IPS DF 19.7 (cell line): ENCODE measurements around the gene B3GALT5.

ENCODE experiments used
- DNase-seq: peaks from one replicate; pipeline ENCODE4 v3.0.0-alpha.2; 2013; ENCODE audit warnings: low read depth, low spot score

Gene B3GALT5

GRCh38 chr21:39602793-39603192 lies 9.9 kb upstream of the B3GALT5 start:
- no peak for DNase-seq

- DNase-seq, result no peak
These were observed 7.8 kb upstream of the B3GALT5 start for GRCh38 chr21:39604951-39605350.

- peak; percentile 71 for DNase-seq
These were observed 2.0 kb upstream of the B3GALT5 start for GRCh38 chr21:39610703-39611102.

DNA sequence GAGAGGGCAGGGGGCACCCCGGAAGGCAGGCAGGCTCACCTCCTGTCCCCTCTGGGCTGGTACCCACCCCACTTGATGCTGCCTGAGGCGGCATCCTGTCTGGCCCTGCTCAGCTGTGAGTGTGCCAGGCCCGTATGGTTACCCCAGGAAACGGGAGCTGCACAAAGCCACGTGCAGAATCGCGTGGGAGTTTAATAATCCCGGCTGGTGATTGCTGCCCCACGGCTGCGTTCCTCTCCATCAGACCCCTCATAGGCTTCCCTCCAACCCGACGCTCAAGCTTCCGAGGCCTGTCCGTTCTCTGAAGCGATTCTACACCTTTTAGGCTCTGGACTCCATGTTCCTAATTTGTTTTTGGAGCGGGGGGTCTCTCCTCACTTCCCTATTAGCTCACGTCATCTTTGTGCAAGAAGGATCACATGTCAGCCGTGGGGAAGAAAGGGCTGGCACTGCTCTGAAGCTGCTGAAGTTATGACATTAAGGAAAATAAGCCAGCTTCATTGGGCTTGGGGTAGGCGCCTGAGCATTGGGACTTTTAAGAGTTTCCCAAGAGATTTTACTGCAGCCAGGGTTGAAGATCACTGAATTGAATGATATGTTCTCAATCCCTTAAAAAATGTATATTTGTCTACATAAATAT lies 1.1 kb upstream of the B3GALT5 start:
- DNase-seq, result no peak

DNA sequence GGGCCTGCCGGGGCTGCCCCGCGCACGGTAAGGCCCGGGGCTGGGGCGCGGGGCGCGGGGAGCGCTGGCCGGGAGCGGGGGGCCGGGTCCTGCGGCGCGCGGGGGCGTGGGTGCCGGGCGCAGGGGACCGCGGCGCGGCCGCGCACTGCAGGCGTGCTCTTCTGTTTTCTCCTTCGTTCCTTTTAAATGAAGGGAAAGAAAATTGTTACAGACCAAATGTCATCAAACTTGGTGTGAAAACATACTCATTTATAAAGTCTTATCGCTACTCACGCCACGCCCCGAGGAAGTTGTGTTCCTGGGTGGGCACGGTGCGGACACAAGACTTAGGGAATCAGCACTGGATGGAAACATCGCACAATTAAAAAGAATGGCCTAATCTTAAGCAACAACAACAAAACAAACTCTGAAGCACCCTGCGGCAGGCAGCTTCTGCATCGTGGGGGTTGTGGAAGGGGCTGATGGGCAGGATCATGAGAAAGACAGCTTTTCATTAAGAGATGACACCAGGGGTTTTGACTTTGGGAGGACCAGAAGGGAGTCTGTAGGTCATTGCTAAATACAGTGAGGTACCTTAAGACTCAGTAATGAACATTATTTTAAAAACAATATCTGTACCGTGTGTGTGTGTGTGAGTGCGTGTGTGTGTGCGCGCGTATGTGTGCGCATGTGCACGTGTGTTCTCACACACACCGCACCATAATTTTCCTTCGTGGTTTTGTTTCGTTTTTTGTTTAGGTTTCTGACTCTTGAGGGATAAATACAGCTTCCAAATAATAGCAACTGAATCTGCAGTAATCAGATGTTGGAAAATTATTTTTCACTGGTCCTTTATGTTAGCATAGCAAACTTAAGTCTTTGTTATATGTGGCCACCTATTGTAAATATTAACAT lies 548 bp downstream of the B3GALT5 start:
- DNase-seq, result no peak

GRCh38 chr21:39616211-39616772 lies 3.6 kb downstream of the B3GALT5 start:
- DNase-seq, result no peak

- DNase-seq, result no peak
These were observed 8.1 kb downstream of the B3GALT5 start for GRCh38 chr21:39620856-39621255.

DNA sequence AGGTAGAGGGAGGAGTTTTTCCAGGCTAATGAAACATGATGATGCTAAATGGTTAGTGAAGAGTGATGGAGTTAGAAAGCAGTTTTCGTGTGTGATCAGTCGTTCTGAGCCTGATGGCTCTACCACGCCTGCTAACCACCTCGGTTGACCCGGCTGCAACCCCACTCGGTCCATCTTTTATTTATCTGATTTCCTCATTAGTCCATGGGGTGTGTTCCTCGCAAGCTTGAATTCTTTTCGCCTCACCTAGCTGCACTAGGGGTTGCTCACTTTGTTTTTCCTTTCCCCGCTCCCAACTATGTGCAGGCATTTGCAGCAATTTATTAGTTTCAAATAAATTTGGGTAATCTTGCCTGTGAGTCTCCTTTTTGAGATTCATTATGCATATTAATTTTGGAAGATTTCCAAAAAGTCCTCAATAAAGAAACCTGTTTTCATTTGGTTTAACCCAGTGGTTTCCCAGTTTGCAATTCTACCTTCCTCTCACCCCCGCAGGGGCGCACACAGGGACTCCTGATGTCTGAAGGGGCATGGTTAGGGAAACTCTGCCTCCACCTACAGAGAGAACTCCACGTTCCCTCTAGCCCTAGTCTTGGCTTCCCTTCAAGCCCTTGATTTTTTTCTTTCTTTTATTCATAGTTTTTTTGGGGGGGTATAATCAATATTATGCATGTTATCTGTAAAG lies 12.6 kb downstream of the B3GALT5 start:
- no peak for DNase-seq

- no peak for DNase-seq
These were observed 15.6 kb downstream of the B3GALT5 start for GRCh38 chr21:39628385-39628784.

GRCh38 chr21:39630191-39630591 lies 17.5 kb downstream of the B3GALT5 start:
- no peak for DNase-seq

GRCh38 chr21:39630827-39631226 lies 18.1 kb downstream of the B3GALT5 start:
- DNase-seq, result no peak

GRCh38 chr21:39631842-39632562 lies 19.3 kb downstream of the B3GALT5 start:
- no peak for DNase-seq

GRCh38 chr21:39632796-39633442 lies 20.2 kb downstream of the B3GALT5 start:
- no peak for DNase-seq

GRCh38 chr21:39633770-39634181 lies 21.0 kb downstream of the B3GALT5 start:
- DNase-seq, result no peak

- no peak for DNase-seq
These were observed 21.8 kb downstream of the B3GALT5 start for GRCh38 chr21:39634507-39634906.

DNA sequence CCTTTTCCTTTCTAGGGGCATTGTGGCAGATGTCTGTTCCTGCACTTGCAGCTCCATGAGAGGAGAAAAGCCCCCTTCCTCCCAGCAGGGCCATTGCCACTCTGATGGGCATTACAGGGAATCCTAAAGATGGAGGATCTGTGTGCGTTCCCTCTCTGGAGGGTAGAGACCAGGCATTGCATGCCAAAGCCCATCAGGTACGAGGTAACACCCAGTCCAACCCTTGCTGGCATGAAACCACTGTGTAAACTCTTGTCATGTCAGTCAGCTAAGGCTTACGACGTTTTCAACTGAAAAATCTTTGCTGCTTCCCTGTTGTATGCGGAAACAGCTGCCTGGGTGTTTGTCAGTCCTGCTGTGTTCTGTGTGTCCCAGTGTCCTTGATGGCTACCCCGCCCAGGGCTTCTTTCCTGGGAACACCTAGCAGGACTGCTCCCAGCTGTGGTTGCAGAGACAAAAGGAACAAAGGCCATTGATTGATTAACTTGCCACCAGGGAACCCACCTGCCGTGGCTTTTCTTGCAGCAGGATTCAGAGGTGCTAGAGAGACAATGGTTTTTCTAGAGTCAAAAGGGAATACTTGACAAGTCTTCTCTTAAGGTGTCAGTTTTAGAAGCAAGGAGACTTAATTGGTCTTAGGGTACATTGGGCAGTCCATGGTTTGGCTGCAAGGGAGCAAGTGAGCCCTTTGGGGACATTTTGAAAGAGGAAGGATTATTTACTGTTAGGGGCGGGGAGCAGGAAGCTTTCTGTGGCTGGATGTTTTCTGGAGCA lies 24.6 kb downstream of the B3GALT5 start:
- DNase-seq, result no peak

GRCh38 chr21:39637971-39638240 lies 25.2 kb downstream of the B3GALT5 start:
- DNase-seq, result no peak

GRCh38 chr21:39638281-39638680 lies 25.5 kb downstream of the B3GALT5 start:
- no peak for DNase-seq

DNA sequence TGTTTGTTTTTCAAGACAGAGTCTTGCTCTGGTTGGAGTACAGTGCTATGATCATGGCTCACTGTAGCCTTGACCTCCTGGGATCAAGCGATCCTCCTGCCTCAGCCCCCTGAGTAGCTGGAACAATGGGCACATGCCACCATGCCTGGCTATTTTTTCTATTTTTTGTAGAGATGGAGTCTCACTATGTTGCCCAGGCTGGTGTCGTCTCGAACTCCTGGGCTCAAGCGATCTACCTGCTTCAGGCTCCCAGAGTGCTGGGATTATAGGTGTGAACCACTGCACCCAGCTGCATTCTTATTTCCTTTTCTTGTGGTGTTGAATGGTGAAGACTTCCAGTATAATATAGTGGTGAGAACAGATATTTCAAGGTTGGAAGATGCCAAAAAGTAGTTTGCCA lies 28.0 kb downstream of the B3GALT5 start:
- DNase-seq, result no peak

GRCh38 chr21:39641827-39642450 lies 29.2 kb downstream of the B3GALT5 start:
- DNase-seq, result no peak
